Esophagus squamous epithelium (tissue), 5 donors: ENCODE measurements around the gene HEMGN. TPM values are rescaled to one million over a fixed set of nuclear protein-coding genes. Genes with fewer than 3 reads are reported as not detected.

Experiments used
- DNase-seq: peaks from one replicate; lab custom pipeline; 2025; lab: John Stamatoyannopoulos, UW
- H3K27ac ChIP-seq, 4 donors: fragments of 200-600 bp; sonication (generic); one replicate each; pipeline ENCODE4 v1.5.1; 2016 to 2019; ENCODE audit warnings: mild to moderate bottlenecking in 1 of 4
- H3K27me3 ChIP-seq, 4 donors: fragments of 200-600 bp; sonication (generic); 1 replicate in 3 of 4; 2 replicates in 1 of 4; pipeline versions ENCODE4 v1.5.1 to v1.6.0; 2017 to 2021; ENCODE audit warnings: antibody characterized with exemption in 1 of 4
- H3K36me3 ChIP-seq, 3 donors: fragments of 200-600 bp; sonication (generic); one replicate each; pipeline ENCODE4 v1.5.1; 2016 to 2019
- H3K4me1 ChIP-seq, 3 donors: fragments of 200-600 bp; sonication (generic); one replicate each; pipeline ENCODE4 v1.5.1; 2017 to 2019
- H3K4me3 ChIP-seq, 4 donors: fragments of 200-600 bp; sonication (generic); 1 replicate in 3 of 4; 2 replicates in 1 of 4; pipeline ENCODE4 v1.5.1; 2016 to 2019; ENCODE audit warnings: mild to moderate bottlenecking in 2 of 4, moderate library complexity in 1 of 4
- H3K9me3 ChIP-seq, 3 donors: fragments of 200-600 bp; sonication (generic); one replicate each; pipeline ENCODE4 v1.5.1; 2016 to 2019
- CTCF ChIP-seq, 6 experiments: fragments of 450-650 bp in 4 of 6; fragments of 200-600 bp in 2 of 6; sonication (generic) in 2 of 6; IDR thresholded peaks; one replicate each; pipeline ENCODE4 v1.5.1; 2016 to 2019; ENCODE audit warnings: antibody characterized with exemption in 6 of 6, mild to moderate bottlenecking in 4 of 6, moderate library complexity in 4 of 6
- POLR2A ChIP-seq, 4 donors: fragments of 450-650 bp; IDR thresholded peaks; one replicate each; pipeline ENCODE4 v1.6.1; 2017; ENCODE audit warnings: antibody characterized with exemption in 4 of 4, mild to moderate bottlenecking in 4 of 4, moderate library complexity in 3 of 4
- WGBS, 2 donors: methylation state at CpG; one replicate each; pipeline ENCODE4 v1.1.5; 2018; 5-methylcytosine and 5-hydroxymethylcytosine counted together
- intact Hi-C: fragments of 100-400 bp; cut with DNase I; formaldehyde crosslinking; loops from one replicate; pipeline ENCODE4 v1.15.0; 2022
- total RNA-seq, 4 donors: library from RNA; depleted of rRNA; stranded (reverse); fragments of >200 nt; gene quantifications; one replicate each; pipeline ENCODE4 v1.1.0, GENCODE V29; 2016
- donor health status: DM: yes; HTN: yes; CAD: no.

HEMGN gene
- total RNA-seq, 4 donors from 2014 or later = not detected

- intact Hi-C loops = loop anchor here (10.0 kb wide), 1 partner anchor 106 kb away; no protein-coding TSS in a partner anchor
- Histone ChIP-seq H3K9me3 (no peaks in the 10 kb centered on the region), H3K36me3 (no peaks in the 10 kb centered on the region), H3K4me1 (peaks cover 0 to 2% (median 0%) of the 10 kb centered on the region in 3 donors), H3K27me3 (peaks cover 0 to 38% (median 0%) of the 10 kb centered on the region in 4 donors), H3K27ac (no peak overlapping the region), H3K4me3 (no peak overlapping the region)
- no peak for DNase-seq
- 57 to 75% methylated on average over 4 of the region's 4 CpGs for WGBS, 2 donors
- TF ChIP-seq POLR2A (IDR thresholded peaks at IDR 0.05) (no peak), CTCF (IDR thresholded peaks at IDR 0.05) (no peak)
These were observed 8.9 kb downstream of the HEMGN start for GRCh38 chr9:97928986-97929604.

GRCh38 chr9:97925497-97926334 is 12.3 kb downstream of the HEMGN start:
- Histone ChIP-seq H3K27me3 (peaks cover 0 to 21% (median 0%) of the 10 kb centered on the region in 4 donors), H3K36me3 (no peaks in the 10 kb centered on the region), H3K4me3 (no peak overlapping the region), H3K9me3 (no peaks in the 10 kb centered on the region), H3K4me1 (peaks cover 7 to 28% (median 9%) of the 10 kb centered on the region in 3 donors), H3K27ac (no peak overlapping the region)
- TF ChIP-seq CTCF (IDR thresholded peaks at IDR 0.05) (no peak), POLR2A (IDR thresholded peaks at IDR 0.05) (no peak)
- no peak for DNase-seq
- intact Hi-C loops = loop anchor here (10.0 kb wide), 1 partner anchor 109 kb away; no protein-coding TSS in a partner anchor
- WGBS, 2 donors = 77 to 78% methylated on average over 5 of the region's 5 CpGs

GRCh38 chr9:97924386-97924785 is 13.6 kb downstream of the HEMGN start:
- no peak for DNase-seq
- peaks cover 0 to 17% (median 0%) of the 10 kb centered on the region in 4 donors for H3K27me3 ChIP-seq
- intact Hi-C loops = loop anchor here (10.0 kb wide), 1 partner anchor 110 kb away; no protein-coding TSS in a partner anchor
- H3K9me3 ChIP-seq = no peaks in the 10 kb centered on the region
- H3K4me3 ChIP-seq = no peak overlapping the region
- WGBS, 2 donors = 37 to 48% methylated on average over 4 of the region's 4 CpGs
- H3K27ac ChIP-seq = no peak overlapping the region
- TF ChIP-seq POLR2A (IDR thresholded peaks at IDR 0.05) (no peak), CTCF (IDR thresholded peaks at IDR 0.05) (no peak)
- peaks cover 9 to 40% (median 17%) of the 10 kb centered on the region in 3 donors for H3K4me1 ChIP-seq
- no peaks in the 10 kb centered on the region for H3K36me3 ChIP-seq

GRCh38 chr9:97923529-97924108 is 14.4 kb downstream of the HEMGN start:
- peak; percentile 43 for DNase-seq
- 0% methylated on average over 8 of the region's 8 CpGs for WGBS, 2 donors
- intact Hi-C loops = loop anchor here (10.0 kb wide), 1 partner anchor 111 kb away; no protein-coding TSS in a partner anchor
- TF ChIP-seq CTCF (IDR thresholded peaks at IDR 0.05) (peak; percentile 74 to 87 (median 82)), POLR2A (IDR thresholded peaks at IDR 0.05) (no peak)
- Histone ChIP-seq H3K4me1 (peaks cover 9 to 47% (median 17%) of the 10 kb centered on the region in 3 donors), H3K27me3 (peaks cover 0 to 17% (median 0%) of the 10 kb centered on the region in 4 donors), H3K36me3 (no peaks in the 10 kb centered on the region), H3K4me3 (peak overlapping the region; percentile 3 to 91 (median 46)), H3K9me3 (no peaks in the 10 kb centered on the region), H3K27ac (peak overlapping the region in 3 of 4 donors; percentile 96 to 98 (median 97))
